HL-60 (cell line): ENCODE measurements around the gene METRN.

Experiments
- GABPA ChIP-seq: IDR thresholded peaks from 2 replicates; pipeline ENCODE4 v1.6.1; 2012; ENCODE audit warnings: low read depth
- TF ChIP-seq, protein P1 (sequence below): IDR thresholded peaks from one replicate; pipeline ENCODE4 v1.5.1; 2011; ENCODE audit warnings: low read length, control low read depth, inconsistent platforms; ENCODE audit not compliant: insufficient read depth
- TF ChIP-seq, protein P2 (sequence below): IDR thresholded peaks from 2 replicates; pipeline ENCODE4 v1.6.1; 2012; ENCODE audit warnings: low read depth; ENCODE audit not compliant: insufficient replicate concordance

DNA sequence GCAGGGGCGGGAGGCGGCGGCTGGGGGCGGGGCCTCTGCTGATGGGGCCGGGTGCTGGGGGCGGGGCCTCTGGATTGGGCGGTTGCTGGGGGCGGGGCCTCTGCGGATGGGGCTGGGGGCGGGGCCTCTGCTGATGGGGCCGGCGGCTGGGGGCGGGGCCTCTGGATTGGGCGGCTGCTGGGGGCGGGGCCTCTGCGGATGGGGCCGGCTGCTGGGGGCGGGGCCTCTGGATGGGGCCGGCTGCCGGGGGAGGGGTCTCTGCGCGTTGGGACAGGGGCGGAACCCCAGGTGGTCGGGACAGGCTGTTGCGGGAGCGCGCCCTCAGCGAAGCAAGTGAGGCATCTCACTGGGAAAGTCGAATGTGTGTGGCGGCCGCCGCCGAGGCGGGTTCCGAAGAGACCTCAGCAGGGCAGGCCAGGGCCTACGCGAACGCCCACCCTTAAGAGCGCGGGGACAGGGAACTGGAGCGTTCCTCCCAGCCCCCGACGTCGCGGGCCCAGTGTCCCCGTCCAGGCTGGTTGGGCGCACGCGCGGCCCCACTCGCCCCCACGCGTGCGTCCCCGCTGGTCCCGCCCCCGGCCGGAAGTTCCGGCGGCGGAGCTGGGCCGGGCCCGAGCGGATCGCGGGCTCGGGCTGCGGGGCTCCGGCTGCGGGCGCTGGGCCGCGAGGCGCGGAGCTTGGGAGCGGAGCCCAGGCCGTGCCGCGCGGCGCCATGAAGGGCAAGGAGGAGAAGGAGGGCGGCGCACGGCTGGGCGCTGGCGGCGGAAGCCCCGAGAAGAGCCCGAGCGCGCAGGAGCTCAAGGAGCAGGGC is 34.9 kb upstream of the METRN start, which contains the start of gene STUB1:
- TF ChIP-seq, protein P1, sequence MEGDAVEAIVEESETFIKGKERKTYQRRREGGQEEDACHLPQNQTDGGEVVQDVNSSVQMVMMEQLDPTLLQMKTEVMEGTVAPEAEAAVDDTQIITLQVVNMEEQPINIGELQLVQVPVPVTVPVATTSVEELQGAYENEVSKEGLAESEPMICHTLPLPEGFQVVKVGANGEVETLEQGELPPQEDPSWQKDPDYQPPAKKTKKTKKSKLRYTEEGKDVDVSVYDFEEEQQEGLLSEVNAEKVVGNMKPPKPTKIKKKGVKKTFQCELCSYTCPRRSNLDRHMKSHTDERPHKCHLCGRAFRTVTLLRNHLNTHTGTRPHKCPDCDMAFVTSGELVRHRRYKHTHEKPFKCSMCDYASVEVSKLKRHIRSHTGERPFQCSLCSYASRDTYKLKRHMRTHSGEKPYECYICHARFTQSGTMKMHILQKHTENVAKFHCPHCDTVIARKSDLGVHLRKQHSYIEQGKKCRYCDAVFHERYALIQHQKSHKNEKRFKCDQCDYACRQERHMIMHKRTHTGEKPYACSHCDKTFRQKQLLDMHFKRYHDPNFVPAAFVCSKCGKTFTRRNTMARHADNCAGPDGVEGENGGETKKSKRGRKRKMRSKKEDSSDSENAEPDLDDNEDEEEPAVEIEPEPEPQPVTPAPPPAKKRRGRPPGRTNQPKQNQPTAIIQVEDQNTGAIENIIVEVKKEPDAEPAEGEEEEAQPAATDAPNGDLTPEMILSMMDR = no peak
- TF ChIP-seq GABPA = peak; percentile 76
- TF ChIP-seq, protein P2, sequence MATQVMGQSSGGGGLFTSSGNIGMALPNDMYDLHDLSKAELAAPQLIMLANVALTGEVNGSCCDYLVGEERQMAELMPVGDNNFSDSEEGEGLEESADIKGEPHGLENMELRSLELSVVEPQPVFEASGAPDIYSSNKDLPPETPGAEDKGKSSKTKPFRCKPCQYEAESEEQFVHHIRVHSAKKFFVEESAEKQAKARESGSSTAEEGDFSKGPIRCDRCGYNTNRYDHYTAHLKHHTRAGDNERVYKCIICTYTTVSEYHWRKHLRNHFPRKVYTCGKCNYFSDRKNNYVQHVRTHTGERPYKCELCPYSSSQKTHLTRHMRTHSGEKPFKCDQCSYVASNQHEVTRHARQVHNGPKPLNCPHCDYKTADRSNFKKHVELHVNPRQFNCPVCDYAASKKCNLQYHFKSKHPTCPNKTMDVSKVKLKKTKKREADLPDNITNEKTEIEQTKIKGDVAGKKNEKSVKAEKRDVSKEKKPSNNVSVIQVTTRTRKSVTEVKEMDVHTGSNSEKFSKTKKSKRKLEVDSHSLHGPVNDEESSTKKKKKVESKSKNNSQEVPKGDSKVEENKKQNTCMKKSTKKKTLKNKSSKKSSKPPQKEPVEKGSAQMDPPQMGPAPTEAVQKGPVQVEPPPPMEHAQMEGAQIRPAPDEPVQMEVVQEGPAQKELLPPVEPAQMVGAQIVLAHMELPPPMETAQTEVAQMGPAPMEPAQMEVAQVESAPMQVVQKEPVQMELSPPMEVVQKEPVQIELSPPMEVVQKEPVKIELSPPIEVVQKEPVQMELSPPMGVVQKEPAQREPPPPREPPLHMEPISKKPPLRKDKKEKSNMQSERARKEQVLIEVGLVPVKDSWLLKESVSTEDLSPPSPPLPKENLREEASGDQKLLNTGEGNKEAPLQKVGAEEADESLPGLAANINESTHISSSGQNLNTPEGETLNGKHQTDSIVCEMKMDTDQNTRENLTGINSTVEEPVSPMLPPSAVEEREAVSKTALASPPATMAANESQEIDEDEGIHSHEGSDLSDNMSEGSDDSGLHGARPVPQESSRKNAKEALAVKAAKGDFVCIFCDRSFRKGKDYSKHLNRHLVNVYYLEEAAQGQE = no peak
